Measurements from ENCODE around the gene FCAMR. TPM values are rescaled to one million over a fixed set of nuclear protein-coding genes. Genes with fewer than 3 reads are reported as not detected.

The FCAMR gene
- polyA plus RNA-seq, 1 donor (not counting 4 experiments of a cell fraction or from before 2014, with no cell fraction given): not detected

GRCh38 chr1:206911064-206911663 is 59.1 kb downstream of the FCAMR start:
- Histone ChIP-seq H3K9me1 (ENCODE audit: control insufficient read depth, extremely low read depth, insufficient read depth, low read length) (no peaks in the 10 kb centered on the region), H3K36me3 (ENCODE audit: control insufficient read depth in 2 of 2, extremely low read depth in 1 of 2, insufficient read depth in 2 of 2, low read length in 2 of 2) (peaks cover 0 to 6% of the 10 kb centered on the region in 2 experiments), H3K4me3 (ENCODE audit: control insufficient read depth in 2 of 3, extremely low read depth in 1 of 3, insufficient read depth in 2 of 3, low read depth in 1 of 3, low read length in 3 of 3) (no peak overlapping the region), H2AFZ (ENCODE audit: control insufficient read depth, low read length) (no peak overlapping the region), H3K4me1 (ENCODE audit: control insufficient read depth, extremely low read depth, insufficient read depth, low read length) (peaks cover 36% of the 10 kb centered on the region), H3K27ac (ENCODE audit: control insufficient read depth, insufficient read depth, low read length) (peak overlapping the region; percentile 93), H3K4me2 (ENCODE audit: control insufficient read depth, extremely low read depth, insufficient read depth, low read depth, low read length) (peak overlapping the region; percentile 91), H3K27me3 (ENCODE audit: control insufficient read depth, extremely low read depth, insufficient read depth, low read length) (no peaks in the 10 kb centered on the region), H3K79me2 (ENCODE audit: control insufficient read depth, insufficient read depth, low read length) (peaks cover 5% of the 10 kb centered on the region), H4K20me1 (ENCODE audit: control insufficient read depth, extremely low read depth, insufficient read depth, low read length) (no peaks in the 10 kb centered on the region), H3K9me3 (ENCODE audit: control insufficient read depth, low read depth, low read length) (no peaks in the 10 kb centered on the region), H3K9ac (ENCODE audit: control insufficient read depth, extremely low read depth, insufficient read depth, low read length) (no peak overlapping the region)
- FAIRE-seq: no peak
- dilution Hi-C loops (cut with MboI; ENCODE audit: extremely low pct_ligation_motif_present, low sequenced_read_pairs): no loop called here
- peak; percentile 54 to 74 (median 55) for TF ChIP-seq CTCF (optimal IDR thresholded peaks at IDR 0.05 in 1 of 3, IDR thresholded peaks at IDR 0.05 in 1 of 3, conservative IDR thresholded peaks at IDR 0.05 in 1 of 3; ENCODE audit: extremely low read depth in 1 of 3, insufficient read depth in 2 of 3, low read length in 3 of 3)
- TF ChIP-seq EZH2 (IDR thresholded peaks at IDR 0.05; ENCODE audit: low read length): no peak
- DNase-seq (ENCODE audit: low read depth, low spot score): no peak

- no peaks in the 10 kb centered on the region for H4K20me1 ChIP-seq (ENCODE audit: control insufficient read depth, extremely low read depth, insufficient read depth, low read length)
- H3K27me3 ChIP-seq (ENCODE audit: control insufficient read depth, extremely low read depth, insufficient read depth, low read length): no peaks in the 10 kb centered on the region
- H3K4me3 ChIP-seq (ENCODE audit: control insufficient read depth in 2 of 3, extremely low read depth in 1 of 3, insufficient read depth in 2 of 3, low read depth in 1 of 3, low read length in 3 of 3): peak overlapping the region; percentile 43 to 75 (median 68)
- H3K36me3 ChIP-seq (ENCODE audit: control insufficient read depth in 2 of 2, extremely low read depth in 1 of 2, insufficient read depth in 2 of 2, low read length in 2 of 2): peaks cover 0 to 7% of the 10 kb centered on the region in 2 experiments
- peaks cover 5% of the 10 kb centered on the region for H3K79me2 ChIP-seq (ENCODE audit: control insufficient read depth, insufficient read depth, low read length)
- peak overlapping the region; percentile 44 for H2AFZ ChIP-seq (ENCODE audit: control insufficient read depth, low read length)
- H3K4me1 ChIP-seq (ENCODE audit: control insufficient read depth, extremely low read depth, insufficient read depth, low read length): peaks cover 47% of the 10 kb centered on the region
- DNase-seq (ENCODE audit: low read depth, low spot score) (no peak), FAIRE-seq (no peak)
- no peak for TF ChIP-seq EZH2 (IDR thresholded peaks at IDR 0.05; ENCODE audit: low read length)
- no peak for TF ChIP-seq CTCF (optimal IDR thresholded peaks at IDR 0.05 in 1 of 3, IDR thresholded peaks at IDR 0.05 in 1 of 3, conservative IDR thresholded peaks at IDR 0.05 in 1 of 3; ENCODE audit: extremely low read depth in 1 of 3, insufficient read depth in 2 of 3, low read length in 3 of 3)
- H3K27ac ChIP-seq (ENCODE audit: control insufficient read depth, insufficient read depth, low read length): peak overlapping the region; percentile 93
- no peaks in the 10 kb centered on the region for H3K9me1 ChIP-seq (ENCODE audit: control insufficient read depth, extremely low read depth, insufficient read depth, low read length)
- no peaks in the 10 kb centered on the region for H3K9me3 ChIP-seq (ENCODE audit: control insufficient read depth, low read depth, low read length)
- peak overlapping the region; percentile 82 for H3K9ac ChIP-seq (ENCODE audit: control insufficient read depth, extremely low read depth, insufficient read depth, low read length)
- dilution Hi-C loops (cut with MboI; ENCODE audit: extremely low pct_ligation_motif_present, low sequenced_read_pairs): no loop called here
- H3K4me2 ChIP-seq (ENCODE audit: control insufficient read depth, extremely low read depth, insufficient read depth, low read depth, low read length): peak overlapping the region; percentile 91
Measured at GRCh38 chr1:206909883-206910318, 60.4 kb downstream of the FCAMR start.

Measured in keratinocyte (primary cell).